ENCODE data around the gene CSTPP1.

DNA sequence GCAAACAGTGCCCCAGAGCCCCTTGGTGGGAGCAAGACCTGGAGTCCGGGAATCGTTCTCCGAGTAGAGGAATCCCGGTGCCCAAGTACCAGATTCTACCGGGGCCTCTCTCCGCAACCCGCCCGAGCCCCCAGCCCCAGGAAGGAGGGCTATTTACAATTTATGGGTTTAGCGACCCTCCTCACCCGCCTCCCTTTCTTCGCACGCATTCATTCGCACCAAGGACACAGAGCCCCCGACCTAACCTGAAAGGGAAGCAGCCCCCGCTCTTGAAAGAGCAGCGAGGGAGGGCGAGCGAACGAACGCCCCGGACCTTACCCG is 18.8 kb upstream of the CSTPP1 start:
- TF ChIP-seq, protein P1, sequence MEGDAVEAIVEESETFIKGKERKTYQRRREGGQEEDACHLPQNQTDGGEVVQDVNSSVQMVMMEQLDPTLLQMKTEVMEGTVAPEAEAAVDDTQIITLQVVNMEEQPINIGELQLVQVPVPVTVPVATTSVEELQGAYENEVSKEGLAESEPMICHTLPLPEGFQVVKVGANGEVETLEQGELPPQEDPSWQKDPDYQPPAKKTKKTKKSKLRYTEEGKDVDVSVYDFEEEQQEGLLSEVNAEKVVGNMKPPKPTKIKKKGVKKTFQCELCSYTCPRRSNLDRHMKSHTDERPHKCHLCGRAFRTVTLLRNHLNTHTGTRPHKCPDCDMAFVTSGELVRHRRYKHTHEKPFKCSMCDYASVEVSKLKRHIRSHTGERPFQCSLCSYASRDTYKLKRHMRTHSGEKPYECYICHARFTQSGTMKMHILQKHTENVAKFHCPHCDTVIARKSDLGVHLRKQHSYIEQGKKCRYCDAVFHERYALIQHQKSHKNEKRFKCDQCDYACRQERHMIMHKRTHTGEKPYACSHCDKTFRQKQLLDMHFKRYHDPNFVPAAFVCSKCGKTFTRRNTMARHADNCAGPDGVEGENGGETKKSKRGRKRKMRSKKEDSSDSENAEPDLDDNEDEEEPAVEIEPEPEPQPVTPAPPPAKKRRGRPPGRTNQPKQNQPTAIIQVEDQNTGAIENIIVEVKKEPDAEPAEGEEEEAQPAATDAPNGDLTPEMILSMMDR (IDR thresholded peaks at IDR 0.05) = no peak
- TF ChIP-seq POLR2A (IDR thresholded peaks at IDR 0.05) = no peak

All from lower leg skin (tissue), 3 donors.